ENCODE measurements around the gene TIMP3. TPM values are rescaled to one million over a fixed set of nuclear protein-coding genes. Genes with fewer than 3 reads are reported as not detected.

TIMP3 gene
- total and polyA plus RNA-seq, 2 experiments from 2014 or later = 91.6 to 96.1 TPM

DNA sequence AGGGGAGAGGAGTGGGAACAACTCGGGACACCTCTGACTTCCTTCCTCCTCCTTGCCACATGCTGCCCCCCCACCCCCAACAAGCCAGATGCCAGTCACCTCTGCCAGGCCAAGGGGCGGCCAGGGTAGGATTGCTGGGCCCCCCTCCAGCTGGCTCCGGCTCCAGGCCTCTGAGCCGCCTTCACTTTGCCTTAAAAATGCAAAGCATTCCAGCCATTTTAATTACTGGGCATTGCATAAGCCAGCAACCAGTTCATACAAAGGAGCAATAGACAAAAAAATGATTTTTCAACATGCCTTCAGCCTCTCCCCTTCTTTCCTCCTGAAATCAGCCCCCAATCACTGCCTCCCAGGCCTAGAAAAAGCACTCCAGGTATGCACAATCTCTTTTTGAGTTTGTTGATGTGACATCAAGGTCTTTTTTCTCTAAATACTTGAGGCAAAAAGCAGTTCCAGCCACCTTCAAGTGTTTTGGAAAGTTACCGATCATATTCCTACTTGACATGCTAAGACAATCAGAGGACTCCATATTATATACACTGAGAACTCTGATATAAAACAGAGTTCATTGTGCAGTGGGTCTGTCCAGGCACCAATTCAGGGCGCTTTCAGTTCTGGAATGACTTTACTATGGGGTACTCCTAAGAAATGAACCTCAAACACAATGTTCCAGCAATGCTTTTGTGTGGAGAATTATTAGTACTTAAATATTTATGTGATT is 12.4 kb upstream of the TIMP3 start:
- peak overlapping the region; percentile 65 for H3K27ac ChIP-seq
- no peaks in the 10 kb centered on the region for H3K9me2 ChIP-seq (replicated peaks; ENCODE audit: insufficient read depth)
- H3K27me3 ChIP-seq = no peaks in the 10 kb centered on the region
- no peaks in the 10 kb centered on the region for H3K79me2 ChIP-seq
- 51% methylated on average over 6 of the region's 6 CpGs for WGBS (ENCODE audit: low lambda C conversion rate, missing lambda C conversion rate)
- no peak for DNase-seq (ENCODE audit: low spot score)
- TF ChIP-seq CTCF (IDR thresholded peaks at IDR 0.05; ENCODE audit: poor library complexity) = no peak
- no peak for TF ChIP-seq EZH2 (IDR thresholded peaks at IDR 0.05; ENCODE audit: borderline replicate concordance)
- no peak for TF ChIP-seq EZH2phosphoT487 (IDR thresholded peaks at IDR 0.05; ENCODE audit: low read depth, severe bottlenecking, unreplicated experiment)
- H4K20me1 ChIP-seq (ENCODE audit: insufficient read depth, poor library complexity, severe bottlenecking) = no peaks in the 10 kb centered on the region
- no peak overlapping the region for H3K4me2 ChIP-seq
- H3K9me3 ChIP-seq (ENCODE audit: low read depth) = no peaks in the 10 kb centered on the region
- H3K36me3 ChIP-seq (replicated peaks; ENCODE audit: insufficient read depth, low read depth) = no peaks in the 10 kb centered on the region
- H3K4me3 ChIP-seq = no peak overlapping the region
- no peak overlapping the region for H2AFZ ChIP-seq
- peaks cover 10% of the 10 kb centered on the region for H3K4me1 ChIP-seq (ENCODE audit: insufficient read depth)

GRCh38 chr22:32789797-32790620 is 11.5 kb upstream of the TIMP3 start:
- no peak overlapping the region for H3K27ac ChIP-seq
- H3K9me2 ChIP-seq (replicated peaks; ENCODE audit: insufficient read depth) = no peaks in the 10 kb centered on the region
- H3K79me2 ChIP-seq = no peaks in the 10 kb centered on the region
- WGBS (ENCODE audit: low lambda C conversion rate, missing lambda C conversion rate) = 77% methylated on average over 9 of the region's 9 CpGs
- no peak overlapping the region for H3K4me2 ChIP-seq
- H2AFZ ChIP-seq = no peak overlapping the region
- H4K20me1 ChIP-seq (ENCODE audit: insufficient read depth, poor library complexity, severe bottlenecking) = no peaks in the 10 kb centered on the region
- H3K4me1 ChIP-seq (ENCODE audit: insufficient read depth) = peaks cover 15% of the 10 kb centered on the region
- no peak for TF ChIP-seq EZH2phosphoT487 (IDR thresholded peaks at IDR 0.05; ENCODE audit: low read depth, severe bottlenecking, unreplicated experiment)
- no peaks in the 10 kb centered on the region for H3K9me3 ChIP-seq (ENCODE audit: low read depth)
- H3K36me3 ChIP-seq (replicated peaks; ENCODE audit: insufficient read depth, low read depth) = no peaks in the 10 kb centered on the region
- no peak overlapping the region for H3K4me3 ChIP-seq
- H3K27me3 ChIP-seq = no peaks in the 10 kb centered on the region
- no peak for DNase-seq (ENCODE audit: low spot score)

DNA sequence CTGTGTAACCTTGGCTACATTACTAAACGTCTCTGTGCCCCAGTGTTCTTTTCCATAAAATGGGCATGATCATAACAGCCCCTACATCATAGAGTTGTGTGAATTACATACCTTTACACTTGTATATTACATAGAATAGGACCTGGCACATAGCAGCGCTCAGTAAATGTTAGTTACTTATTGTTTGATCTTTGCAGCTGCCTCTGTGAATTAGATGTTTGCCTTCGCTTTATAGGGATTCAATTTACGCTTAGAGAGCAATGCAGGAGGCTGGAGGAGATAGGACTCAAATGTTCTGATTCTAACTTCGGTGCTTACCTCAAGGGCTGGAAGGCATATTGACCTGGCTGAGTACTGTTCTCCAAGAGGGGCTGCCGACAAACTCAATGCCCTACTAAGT is 10.4 kb upstream of the TIMP3 start:
- Histone ChIP-seq H3K36me3 (replicated peaks; ENCODE audit: insufficient read depth, low read depth) (no peaks in the 10 kb centered on the region), H3K27ac (no peak overlapping the region), H3K79me2 (no peaks in the 10 kb centered on the region), H3K9me3 (ENCODE audit: low read depth) (no peaks in the 10 kb centered on the region), H3K27me3 (no peaks in the 10 kb centered on the region), H3K9me2 (replicated peaks; ENCODE audit: insufficient read depth) (no peaks in the 10 kb centered on the region), H4K20me1 (ENCODE audit: insufficient read depth, poor library complexity, severe bottlenecking) (no peaks in the 10 kb centered on the region), H3K4me1 (ENCODE audit: insufficient read depth) (peaks cover 20% of the 10 kb centered on the region), H3K4me3 (no peak overlapping the region), H3K4me2 (no peak overlapping the region), H2AFZ (no peak overlapping the region)
- 90% methylated on average over 6 of the region's 6 CpGs for WGBS (ENCODE audit: low lambda C conversion rate, missing lambda C conversion rate)
- DNase-seq (ENCODE audit: low spot score) = no peak
- TF ChIP-seq EZH2phosphoT487 (IDR thresholded peaks at IDR 0.05; ENCODE audit: low read depth, severe bottlenecking, unreplicated experiment) = no peak
- no peak for TF ChIP-seq CTCF (IDR thresholded peaks at IDR 0.05; ENCODE audit: poor library complexity)
- no peak for TF ChIP-seq EZH2 (IDR thresholded peaks at IDR 0.05; ENCODE audit: borderline replicate concordance)

DNA sequence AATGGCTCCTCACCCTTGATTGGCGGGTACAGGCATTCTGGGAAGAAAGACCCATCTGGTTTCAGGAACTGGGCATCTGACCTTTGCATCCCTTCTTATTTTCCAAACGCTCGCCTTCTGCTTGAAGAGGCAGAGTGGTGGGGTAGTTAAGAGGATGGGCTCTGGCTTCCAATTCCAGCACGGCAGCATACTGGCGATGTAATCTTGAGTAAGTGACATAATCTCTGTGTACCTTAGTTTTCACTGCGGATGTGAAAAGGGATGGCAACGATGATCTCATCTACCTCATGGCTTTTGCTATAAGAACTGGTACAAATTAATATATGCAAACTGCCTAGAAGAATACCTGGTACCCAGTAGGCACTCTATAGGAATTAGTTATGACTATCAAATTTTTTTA is 10.0 kb upstream of the TIMP3 start:
- Histone ChIP-seq H4K20me1 (ENCODE audit: insufficient read depth, poor library complexity, severe bottlenecking) (no peaks in the 10 kb centered on the region), H3K36me3 (replicated peaks; ENCODE audit: insufficient read depth, low read depth) (no peaks in the 10 kb centered on the region)

More for the DNA sequence above, 10.0 kb upstream of the TIMP3 start:
- Histone ChIP-seq H3K4me1 (ENCODE audit: insufficient read depth) (peaks cover 20% of the 10 kb centered on the region), H2AFZ (no peak overlapping the region), H3K79me2 (no peaks in the 10 kb centered on the region), H3K4me3 (no peak overlapping the region), H3K4me2 (no peak overlapping the region), H3K9me3 (ENCODE audit: low read depth) (no peaks in the 10 kb centered on the region), H3K27me3 (no peaks in the 10 kb centered on the region), H3K27ac (no peak overlapping the region), H3K9me2 (replicated peaks; ENCODE audit: insufficient read depth) (no peaks in the 10 kb centered on the region)
- no peak for DNase-seq (ENCODE audit: low spot score)
- TF ChIP-seq CTCF (IDR thresholded peaks at IDR 0.05; ENCODE audit: poor library complexity) (no peak), EZH2 (IDR thresholded peaks at IDR 0.05; ENCODE audit: borderline replicate concordance) (no peak), EZH2phosphoT487 (IDR thresholded peaks at IDR 0.05; ENCODE audit: low read depth, severe bottlenecking, unreplicated experiment) (no peak)
- WGBS (ENCODE audit: low lambda C conversion rate, missing lambda C conversion rate) = 94% methylated on average over 7 of the region's 7 CpGs
